OCI-LY3 (cell line): ENCODE results near the gene RHPN2.
"Not testable (repeated sequence)": the region's sequence is repeated elsewhere in the genome, so short reads cannot be mapped to it uniquely, and the experiment has no call there.

ENCODE experiments used
- H2AFZ ChIP-seq: fragments of 200-600, 300-600 bp; shearing (Covaris generic); 2 replicates; pipeline ENCODE4 v1.6.0; 2014; ENCODE audit warnings: antibody characterized with exemption, low read depth, low read length
- H3K27ac ChIP-seq: fragments of 200-600, 300-600 bp; sonication (generic); 2 replicates; pipeline ENCODE4 v1.5.1; 2014; ENCODE audit warnings: mild to moderate bottlenecking, low read length, moderate library complexity, mixed read lengths
- H3K27me3 ChIP-seq: fragments of 200-600, 300-600 bp; sonication (generic); 2 replicates; pipeline ENCODE4 v1.6.1; 2014; ENCODE audit warnings: low read depth, low read length, mixed read lengths
- H3K36me3 ChIP-seq: fragments of 200-600, 300-600 bp; sonication (generic); replicated peaks from 2 replicates; pipeline ENCODE3; 2014; ENCODE audit warnings: low read depth, low read length, mixed read lengths
- H3K4me1 ChIP-seq: fragments of 300-600, 200-600 bp; sonication (generic); 2 replicates; pipeline ENCODE4 v1.6.1; 2014; ENCODE audit warnings: low read length, mixed read lengths
- H3K4me2 ChIP-seq: fragments of 200-600, 300-600 bp; sonication (generic); 2 replicates; pipeline ENCODE4 v1.6.1; 2014; ENCODE audit warnings: low read length, mixed read lengths
- H3K4me3 ChIP-seq: fragments of 300-600, 200-600 bp; sonication (generic); 2 replicates; pipeline ENCODE4 v1.5.1; 2014; ENCODE audit warnings: antibody characterized with exemption, mild to moderate bottlenecking, low read length, moderate library complexity
- H3K79me2 ChIP-seq: fragments of 300-600, 200-600 bp; shearing (Covaris generic); 2 replicates; pipeline ENCODE4 v1.6.1; 2014; ENCODE audit warnings: mild to moderate bottlenecking, low read length, mixed read lengths
- H3K9ac ChIP-seq: fragments of 300-600, 200-600 bp; shearing (Covaris generic); 2 replicates; pipeline ENCODE4 v1.6.0; 2014; ENCODE audit warnings: mild to moderate bottlenecking, low read length, moderate library complexity
- H3K9me3 ChIP-seq: fragments of 200-600, 300-600 bp; shearing (Covaris generic); 2 replicates; pipeline ENCODE4 v1.6.1; 2014; ENCODE audit warnings: low read length, mixed read lengths; ENCODE audit not compliant: insufficient read depth
- H4K20me1 ChIP-seq: fragments of 200-600, 300-600 bp; sonication (generic); 2 replicates; pipeline ENCODE4 v1.6.1; 2016; ENCODE audit warnings: low read length, mixed read lengths; ENCODE audit not compliant: insufficient read depth
- CTCF ChIP-seq: fragments of 200-600, 300-600 bp; sonication (generic); IDR thresholded peaks from 2 replicates; pipeline ENCODE4 v1.5.1; 2014; ENCODE audit warnings: antibody characterized with exemption, low read length, low read depth
- EZH2phosphoT487 ChIP-seq: fragments of 200-600 bp; shearing (Covaris generic); IDR thresholded peaks from 2 replicates; pipeline ENCODE4 v1.6.1; 2018; ENCODE audit warnings: antibody characterized with exemption, mixed run types, low read depth

RHPN2 gene

GRCh38 chr19:33050110-33050509 lies 14.6 kb downstream of the RHPN2 start:
- no peaks in the 10 kb centered on the region for H4K20me1 ChIP-seq
- no peak overlapping the region for H2AFZ ChIP-seq
- H3K79me2 ChIP-seq = no peaks in the 10 kb centered on the region
- no peak overlapping the region for H3K9ac ChIP-seq
- TF ChIP-seq CTCF = no peak
- no peak for TF ChIP-seq EZH2phosphoT487
- no peaks in the 10 kb centered on the region for H3K36me3 ChIP-seq
- no peak overlapping the region for H3K4me2 ChIP-seq
- H3K27me3 ChIP-seq = no peaks in the 10 kb centered on the region
- no peaks in the 10 kb centered on the region for H3K9me3 ChIP-seq
- no peak overlapping the region for H3K27ac ChIP-seq
- no peak overlapping the region for H3K4me3 ChIP-seq
- H3K4me1 ChIP-seq = no peaks in the 10 kb centered on the region

- H3K4me1 ChIP-seq = no peaks in the 10 kb centered on the region
Observed at GRCh38 chr19:33048806-33049676, 15.6 kb downstream of the RHPN2 start.

GRCh38 chr19:33047422-33047821 lies 17.3 kb downstream of the RHPN2 start:
- H3K4me3 ChIP-seq = no peak overlapping the region
- no peak overlapping the region for H3K27ac ChIP-seq
- H3K79me2 ChIP-seq = no peaks in the 10 kb centered on the region
- H3K4me2 ChIP-seq = no peak overlapping the region
- no peaks in the 10 kb centered on the region for H3K27me3 ChIP-seq
- no peaks in the 10 kb centered on the region for H3K36me3 ChIP-seq
- H3K9me3 ChIP-seq = no peaks in the 10 kb centered on the region
- H3K4me1 ChIP-seq = no peaks in the 10 kb centered on the region
- TF ChIP-seq CTCF = no peak
- no peak for TF ChIP-seq EZH2phosphoT487
- H3K9ac ChIP-seq = no peak overlapping the region
- no peak overlapping the region for H2AFZ ChIP-seq
- no peaks in the 10 kb centered on the region for H4K20me1 ChIP-seq

More at GRCh38 chr19:33048806-33049676, 15.6 kb downstream of the RHPN2 start:
- H3K27me3 ChIP-seq = no peaks in the 10 kb centered on the region
- no peak overlapping the region for H3K27ac ChIP-seq
- no peaks in the 10 kb centered on the region for H3K36me3 ChIP-seq
- H3K4me3 ChIP-seq = no peak overlapping the region
- TF ChIP-seq EZH2phosphoT487 = no peak
- no peak for TF ChIP-seq CTCF
- no peak overlapping the region for H3K4me2 ChIP-seq
- H3K9ac ChIP-seq = no peak overlapping the region
- H4K20me1 ChIP-seq = no peaks in the 10 kb centered on the region
- H3K79me2 ChIP-seq = no peaks in the 10 kb centered on the region
- no peaks in the 10 kb centered on the region for H3K9me3 ChIP-seq
- no peak overlapping the region for H2AFZ ChIP-seq

- not testable (repeated sequence) for H3K4me3 ChIP-seq, H4K20me1 ChIP-seq, H2AFZ ChIP-seq, H3K9ac ChIP-seq, H3K9me3 ChIP-seq, H3K27ac ChIP-seq, H3K79me2 ChIP-seq, H3K27me3 ChIP-seq, H3K36me3 ChIP-seq, H3K4me1 ChIP-seq, H3K4me2 ChIP-seq
Observed at GRCh38 chr19:33041828-33042160, 22.9 kb downstream of the RHPN2 start.
